ENCODE results near the gene PRTFDC1.

PRTFDC1 gene

GRCh38 chr10:24851629-24852028, 100.8 kb downstream of the PRTFDC1 start:
- Histone ChIP-seq H3K27ac (ENCODE audit: low read depth, low read length) (no peak overlapping the region), H3K27me3 (ENCODE audit: control insufficient read depth, insufficient read depth, low read length) (no peaks in the 10 kb centered on the region), H3K36me3 (ENCODE audit: control insufficient read depth, insufficient read depth, low read length) (no peaks in the 10 kb centered on the region)

GRCh38 chr10:24850727-24851296, 101.6 kb downstream of the PRTFDC1 start:
- no peak overlapping the region for H3K27ac ChIP-seq (ENCODE audit: low read depth, low read length)
- peaks cover 22% of the 10 kb centered on the region for H3K4me1 ChIP-seq (ENCODE audit: control insufficient read depth, insufficient read depth, low read length)
- H3K9ac ChIP-seq (ENCODE audit: low read length): no peak overlapping the region
- no peaks in the 10 kb centered on the region for H3K27me3 ChIP-seq (ENCODE audit: control insufficient read depth, insufficient read depth, low read length)
- H3K36me3 ChIP-seq (ENCODE audit: control insufficient read depth, insufficient read depth, low read length): no peaks in the 10 kb centered on the region
- no peak overlapping the region for H3K4me3 ChIP-seq (ENCODE audit: low read depth, low read length)
- no peaks in the 10 kb centered on the region for H3K9me3 ChIP-seq (ENCODE audit: control insufficient read depth, insufficient read depth, low read depth, low read length)

More at GRCh38 chr10:24851629-24852028, 100.8 kb downstream of the PRTFDC1 start:
- Histone ChIP-seq H3K4me3 (ENCODE audit: low read depth, low read length) (no peak overlapping the region), H3K9ac (ENCODE audit: low read length) (no peak overlapping the region), H3K4me1 (ENCODE audit: control insufficient read depth, insufficient read depth, low read length) (peaks cover 22% of the 10 kb centered on the region), H3K9me3 (ENCODE audit: control insufficient read depth, insufficient read depth, low read depth, low read length) (no peaks in the 10 kb centered on the region)

GRCh38 chr10:24849501-24850299, 102.7 kb downstream of the PRTFDC1 start:
- Histone ChIP-seq H3K9ac (ENCODE audit: low read length) (no peak overlapping the region), H3K4me3 (ENCODE audit: low read depth, low read length) (no peak overlapping the region), H3K27me3 (ENCODE audit: control insufficient read depth, insufficient read depth, low read length) (no peaks in the 10 kb centered on the region), H3K9me3 (ENCODE audit: control insufficient read depth, insufficient read depth, low read depth, low read length) (no peaks in the 10 kb centered on the region), H3K36me3 (ENCODE audit: control insufficient read depth, insufficient read depth, low read length) (no peaks in the 10 kb centered on the region), H3K27ac (ENCODE audit: low read depth, low read length) (no peak overlapping the region), H3K4me1 (ENCODE audit: control insufficient read depth, insufficient read depth, low read length) (peaks cover 22% of the 10 kb centered on the region)

- no peaks in the 10 kb centered on the region for H3K36me3 ChIP-seq (ENCODE audit: control insufficient read depth, insufficient read depth, low read length)
- H3K9me3 ChIP-seq (ENCODE audit: control insufficient read depth, insufficient read depth, low read depth, low read length): no peaks in the 10 kb centered on the region
- H3K4me3 ChIP-seq (ENCODE audit: low read depth, low read length): no peak overlapping the region
These were observed 103.4 kb downstream of the PRTFDC1 start for GRCh38 chr10:24849051-24849450.

GRCh38 chr10:24848195-24848594, 104.2 kb downstream of the PRTFDC1 start:
- Histone ChIP-seq H3K27ac (ENCODE audit: low read depth, low read length) (no peak overlapping the region), H3K9ac (ENCODE audit: low read length) (no peak overlapping the region), H3K9me3 (ENCODE audit: control insufficient read depth, insufficient read depth, low read depth, low read length) (no peaks in the 10 kb centered on the region), H3K27me3 (ENCODE audit: control insufficient read depth, insufficient read depth, low read length) (no peaks in the 10 kb centered on the region), H3K4me3 (ENCODE audit: low read depth, low read length) (no peak overlapping the region), H3K36me3 (ENCODE audit: control insufficient read depth, insufficient read depth, low read length) (no peaks in the 10 kb centered on the region), H3K4me1 (ENCODE audit: control insufficient read depth, insufficient read depth, low read length) (peaks cover 22% of the 10 kb centered on the region)

More at GRCh38 chr10:24849051-24849450, 103.4 kb downstream of the PRTFDC1 start:
- peaks cover 22% of the 10 kb centered on the region for H3K4me1 ChIP-seq (ENCODE audit: control insufficient read depth, insufficient read depth, low read length)
- no peak overlapping the region for H3K9ac ChIP-seq (ENCODE audit: low read length)
- H3K27me3 ChIP-seq (ENCODE audit: control insufficient read depth, insufficient read depth, low read length): no peaks in the 10 kb centered on the region
- no peak overlapping the region for H3K27ac ChIP-seq (ENCODE audit: low read depth, low read length)

- H3K9ac ChIP-seq (ENCODE audit: low read length): no peak overlapping the region
- H3K4me3 ChIP-seq (ENCODE audit: low read depth, low read length): no peak overlapping the region
- H3K4me1 ChIP-seq (ENCODE audit: control insufficient read depth, insufficient read depth, low read length): peaks cover 22% of the 10 kb centered on the region
- H3K9me3 ChIP-seq (ENCODE audit: control insufficient read depth, insufficient read depth, low read depth, low read length): no peaks in the 10 kb centered on the region
- H3K27ac ChIP-seq (ENCODE audit: low read depth, low read length): no peak overlapping the region
- no peaks in the 10 kb centered on the region for H3K27me3 ChIP-seq (ENCODE audit: control insufficient read depth, insufficient read depth, low read length)
- H3K36me3 ChIP-seq (ENCODE audit: control insufficient read depth, insufficient read depth, low read length): no peaks in the 10 kb centered on the region
These were observed 105.0 kb downstream of the PRTFDC1 start for GRCh38 chr10:24847112-24848070.

- H3K9ac ChIP-seq (ENCODE audit: low read length): no peak overlapping the region
- H3K4me3 ChIP-seq (ENCODE audit: low read depth, low read length): no peak overlapping the region
- no peaks in the 10 kb centered on the region for H3K27me3 ChIP-seq (ENCODE audit: control insufficient read depth, insufficient read depth, low read length)
- H3K9me3 ChIP-seq (ENCODE audit: control insufficient read depth, insufficient read depth, low read depth, low read length): no peaks in the 10 kb centered on the region
- H3K36me3 ChIP-seq (ENCODE audit: control insufficient read depth, insufficient read depth, low read length): no peaks in the 10 kb centered on the region
- no peak overlapping the region for H3K27ac ChIP-seq (ENCODE audit: low read depth, low read length)
- H3K4me1 ChIP-seq (ENCODE audit: control insufficient read depth, insufficient read depth, low read length): peaks cover 4% of the 10 kb centered on the region; the same call in 1 of the 2 replicates
These were observed 107.7 kb downstream of the PRTFDC1 start for GRCh38 chr10:24844742-24845141.

- Histone ChIP-seq H3K4me3 (ENCODE audit: low read depth, low read length) (no peak overlapping the region), H3K27ac (ENCODE audit: low read depth, low read length) (no peak overlapping the region), H3K9ac (ENCODE audit: low read length) (no peak overlapping the region), H3K4me1 (ENCODE audit: control insufficient read depth, insufficient read depth, low read length) (no peaks in the 10 kb centered on the region), H3K9me3 (ENCODE audit: control insufficient read depth, insufficient read depth, low read depth, low read length) (no peaks in the 10 kb centered on the region), H3K36me3 (ENCODE audit: control insufficient read depth, insufficient read depth, low read length) (no peaks in the 10 kb centered on the region), H3K27me3 (ENCODE audit: control insufficient read depth, insufficient read depth, low read length) (no peaks in the 10 kb centered on the region)
These were observed 109.2 kb downstream of the PRTFDC1 start for GRCh38 chr10:24843256-24843655.

GRCh38 chr10:24842856-24843255, 109.5 kb downstream of the PRTFDC1 start:
- Histone ChIP-seq H3K27me3 (ENCODE audit: control insufficient read depth, insufficient read depth, low read length) (no peaks in the 10 kb centered on the region), H3K4me3 (ENCODE audit: low read depth, low read length) (no peak overlapping the region), H3K36me3 (ENCODE audit: control insufficient read depth, insufficient read depth, low read length) (no peaks in the 10 kb centered on the region), H3K9me3 (ENCODE audit: control insufficient read depth, insufficient read depth, low read depth, low read length) (no peaks in the 10 kb centered on the region), H3K27ac (ENCODE audit: low read depth, low read length) (no peak overlapping the region), H3K9ac (ENCODE audit: low read length) (no peak overlapping the region), H3K4me1 (ENCODE audit: control insufficient read depth, insufficient read depth, low read length) (no peaks in the 10 kb centered on the region)

- H3K36me3 ChIP-seq (ENCODE audit: control insufficient read depth, insufficient read depth, low read length): no peaks in the 10 kb centered on the region
- no peak overlapping the region for H3K27ac ChIP-seq (ENCODE audit: low read depth, low read length)
- H3K4me1 ChIP-seq (ENCODE audit: control insufficient read depth, insufficient read depth, low read length): no peaks in the 10 kb centered on the region
- no peak overlapping the region for H3K9ac ChIP-seq (ENCODE audit: low read length)
- no peaks in the 10 kb centered on the region for H3K27me3 ChIP-seq (ENCODE audit: control insufficient read depth, insufficient read depth, low read length)
- H3K4me3 ChIP-seq (ENCODE audit: low read depth, low read length): no peak overlapping the region
- no peaks in the 10 kb centered on the region for H3K9me3 ChIP-seq (ENCODE audit: control insufficient read depth, insufficient read depth, low read depth, low read length)
These were observed 110.9 kb downstream of the PRTFDC1 start for GRCh38 chr10:24841530-24841929.

Measured in HUES6 (cell line).